ENCODE results near the gene HEPHL1.

- TF ChIP-seq, protein P1, sequence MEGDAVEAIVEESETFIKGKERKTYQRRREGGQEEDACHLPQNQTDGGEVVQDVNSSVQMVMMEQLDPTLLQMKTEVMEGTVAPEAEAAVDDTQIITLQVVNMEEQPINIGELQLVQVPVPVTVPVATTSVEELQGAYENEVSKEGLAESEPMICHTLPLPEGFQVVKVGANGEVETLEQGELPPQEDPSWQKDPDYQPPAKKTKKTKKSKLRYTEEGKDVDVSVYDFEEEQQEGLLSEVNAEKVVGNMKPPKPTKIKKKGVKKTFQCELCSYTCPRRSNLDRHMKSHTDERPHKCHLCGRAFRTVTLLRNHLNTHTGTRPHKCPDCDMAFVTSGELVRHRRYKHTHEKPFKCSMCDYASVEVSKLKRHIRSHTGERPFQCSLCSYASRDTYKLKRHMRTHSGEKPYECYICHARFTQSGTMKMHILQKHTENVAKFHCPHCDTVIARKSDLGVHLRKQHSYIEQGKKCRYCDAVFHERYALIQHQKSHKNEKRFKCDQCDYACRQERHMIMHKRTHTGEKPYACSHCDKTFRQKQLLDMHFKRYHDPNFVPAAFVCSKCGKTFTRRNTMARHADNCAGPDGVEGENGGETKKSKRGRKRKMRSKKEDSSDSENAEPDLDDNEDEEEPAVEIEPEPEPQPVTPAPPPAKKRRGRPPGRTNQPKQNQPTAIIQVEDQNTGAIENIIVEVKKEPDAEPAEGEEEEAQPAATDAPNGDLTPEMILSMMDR (IDR thresholded peaks at IDR 0.05) = no peak
- TF ChIP-seq POLR2A (IDR thresholded peaks at IDR 0.05) = no peak
These were observed 120.6 kb downstream of the HEPHL1 start for GRCh38 chr11:94141511-94142307.
